SK-N-SH (cell line): ENCODE results near the gene KCNQ4. TPM values are rescaled to one million over a fixed set of nuclear protein-coding genes. Genes with fewer than 3 reads are reported as not detected.

Experiments used
- CTCF ChIA-PET: fragments of 300-600, 350-600 bp; formaldehyde crosslinking; extraction: SDS; loops from one replicate; lab custom pipeline; 2021; lab: Yijun Ruan, JAX
- POLR2A ChIA-PET: fragments of 350-600 bp; sonication (Branson Sonifier 250); formaldehyde crosslinking; extraction: SDS; loops from one replicate; lab custom pipeline; 2020; ENCODE audit warnings: antibody characterized with exemption, inconsistent platforms; lab: Yijun Ruan, JAX
- DNase-seq: peaks from one replicate; pipeline ENCODE4 v3.0.0; 2012
- H2AFZ ChIP-seq: fragments of 200-600 bp; sonication (generic); 2 replicates; pipeline ENCODE4 v1.8.1; 2016; ENCODE audit warnings: antibody characterized with exemption, mild to moderate bottlenecking, low read depth
- H3F3A ChIP-seq: fragments of 200-600 bp; sonication (generic); replicated peaks from 2 replicates; pipeline ENCODE3; 2016; ENCODE audit warnings: antibody characterized with exemption, mild to moderate bottlenecking; ENCODE audit not compliant: insufficient read depth
- H3K27ac ChIP-seq, 2 experiments: fragments of 200-500 bp in 1 of 2; fragments of 200-600 bp in 1 of 2; sonication (Bioruptor generic) in 1 of 2; sonication (generic), shearing (Covaris generic) in 1 of 2; 2 replicates each; pipeline versions ENCODE4 v1.5.1 to v1.6.1; 2014 to 2016; ENCODE audit warnings: low read depth in 2 of 2, inconsistent platforms in 1 of 2, low read length in 1 of 2, mild to moderate bottlenecking in 1 of 2, mixed read lengths in 1 of 2
- H3K27me3 ChIP-seq: fragments of 200-600 bp; sonication (generic), shearing (Covaris generic); 2 replicates; pipeline ENCODE4 v1.6.1; 2016; ENCODE audit warnings: mixed run types; ENCODE audit not compliant: insufficient read depth
- H3K36me3 ChIP-seq, 2 experiments: fragments of 200-500 bp in 1 of 2; fragments of 200-600 bp in 1 of 2; sonication (Bioruptor generic) in 1 of 2; sonication (generic) in 1 of 2; replicated peaks in 1 of 2; 2 replicates each; pipeline versions ENCODE3 to v1.5.1; 2014 to 2016; ENCODE audit warnings: low read length in 1 of 2, mild to moderate bottlenecking in 1 of 2; ENCODE audit not compliant: insufficient read depth in 2 of 2, control insufficient read depth in 1 of 2
- H3K4me1 ChIP-seq, 2 experiments: fragments of 200-500 bp in 1 of 2; fragments of 200-600 bp in 1 of 2; sonication (Bioruptor generic) in 1 of 2; sonication (generic), shearing (Covaris generic) in 1 of 2; 2 replicates each; pipeline versions ENCODE4 v1.5.1 to v1.6.1; 2014 to 2016; ENCODE audit warnings: low read depth in 1 of 2, low read length in 1 of 2, mixed run types in 1 of 2; ENCODE audit not compliant: insufficient read depth in 2 of 2, control insufficient read depth in 1 of 2
- H3K4me2 ChIP-seq: fragments of 200-600 bp; sonication (generic), shearing (Covaris generic); 2 replicates; pipeline ENCODE4 v1.6.1; 2017; ENCODE audit warnings: mixed run types
- H3K4me3 ChIP-seq, 2 experiments: fragments of 200-500 bp in 1 of 2; fragments of 200-600 bp in 1 of 2; sonication (Bioruptor generic) in 1 of 2; sonication (generic), shearing (Covaris generic) in 1 of 2; 2 replicates each; pipeline versions ENCODE4 v1.5.1 to v1.8.1; 2014 to 2016; ENCODE audit warnings: low read depth in 2 of 2, inconsistent platforms in 1 of 2, low read length in 1 of 2, mild to moderate bottlenecking in 1 of 2, mixed read lengths in 1 of 2, moderate library complexity in 1 of 2
- H3K79me2 ChIP-seq: fragments of 200-600 bp; sonication (generic); 2 replicates; pipeline ENCODE4 v1.8.1; 2017; ENCODE audit warnings: mild to moderate bottlenecking; ENCODE audit not compliant: insufficient read depth
- H3K9ac ChIP-seq: fragments of 200-600 bp; sonication (generic); 2 replicates; pipeline ENCODE4 v1.6.1; 2017; ENCODE audit warnings: mixed run types
- H3K9me2 ChIP-seq: fragments of 200-600 bp; sonication (generic); 2 replicates; pipeline ENCODE4 v1.6.1; 2017; ENCODE audit warnings: mixed run types
- H3K9me3 ChIP-seq: fragments of 200-600 bp; sonication (generic); 2 replicates; pipeline ENCODE4 v1.6.1; 2017; ENCODE audit warnings: mixed run types, mild to moderate bottlenecking, moderate library complexity
- H4K20me1 ChIP-seq: fragments of 200-600 bp; sonication (generic); 2 replicates; pipeline ENCODE4 v1.6.1; 2017; ENCODE audit warnings: mild to moderate bottlenecking, mixed run types; ENCODE audit not compliant: insufficient read depth
- CHD2 ChIP-seq: fragments of 150-350 bp; IDR thresholded peaks from 2 replicates; pipeline ENCODE4 v1.6.1; 2018; ENCODE audit warnings: low read length; ENCODE audit not compliant: partially characterized antibody
- ELF1 ChIP-seq: IDR thresholded peaks from 2 replicates; pipeline ENCODE4 v1.4.0; 2012
- EP300 ChIP-seq, 2 experiments: IDR thresholded peaks; 2 replicates each; pipeline versions ENCODE4 v1.4.0 to v1.6.1; 2012; ENCODE audit warnings: borderline replicate concordance in 1 of 2, low read depth in 1 of 2, low read length in 1 of 2
- FOSL2 ChIP-seq: IDR thresholded peaks from 2 replicates; pipeline ENCODE4 v1.4.0; 2012; ENCODE audit warnings: low read depth, mild to moderate bottlenecking, moderate library complexity, borderline replicate concordance
- FOXJ3 ChIP-seq: sonication (generic); formaldehyde crosslinking; IDR thresholded peaks from 2 replicates; pipeline ENCODE4 v1.5.1; 2020; ENCODE audit warnings: mild to moderate bottlenecking, missing genetic modification reagents
- FOXM1 ChIP-seq: IDR thresholded peaks from 2 replicates; pipeline ENCODE4 v1.4.0; 2012; ENCODE audit warnings: low read depth, mild to moderate bottlenecking
- JUND ChIP-seq: IDR thresholded peaks from 2 replicates; pipeline ENCODE4 v1.4.0; 2012
- MXI1 ChIP-seq: IDR thresholded peaks from 2 replicates; pipeline ENCODE4 v1.6.1; 2012; ENCODE audit warnings: mild to moderate bottlenecking, low read depth, low read length, improper control_type of control experiment
- RAD21 ChIP-seq: IDR thresholded peaks from 2 replicates; pipeline ENCODE4 v1.6.1; 2012; ENCODE audit warnings: mild to moderate bottlenecking, low read length
- RCOR1 ChIP-seq: fragments of 150-350 bp; IDR thresholded peaks from 2 replicates; pipeline ENCODE4 v1.6.1; 2017; ENCODE audit warnings: antibody characterized with exemption, low read length
- REST ChIP-seq: IDR thresholded peaks from 2 replicates; pipeline ENCODE4 v1.6.1; 2012; ENCODE audit warnings: mild to moderate bottlenecking, low read depth, low read length, moderate library complexity
- SIN3A ChIP-seq: IDR thresholded peaks from 2 replicates; pipeline ENCODE4 v1.6.1; 2012; ENCODE audit warnings: low read depth, mild to moderate bottlenecking, low read length, moderate library complexity, borderline replicate concordance
- SMC3 ChIP-seq: IDR thresholded peaks from 2 replicates; pipeline ENCODE4 v1.6.1; 2012; ENCODE audit warnings: low read depth, low read length, improper control_type of control experiment
- TAF1 ChIP-seq: IDR thresholded peaks from 2 replicates; pipeline ENCODE4 v1.6.1; 2012; ENCODE audit warnings: low read depth, mild to moderate bottlenecking, low read length, moderate library complexity, borderline replicate concordance
- USF2 ChIP-seq: fragments of 150-350 bp; IDR thresholded peaks from 2 replicates; pipeline ENCODE4 v1.6.1; 2017; ENCODE audit warnings: antibody characterized with exemption, low read length, low read depth, borderline replicate concordance
- WGBS: methylation state at CpG from one replicate; pipeline ENCODE4 v1.1.6; 2017; ENCODE audit warnings: low lambda C conversion rate; 5-methylcytosine and 5-hydroxymethylcytosine counted together
- polyA plus RNA-seq, 3 experiments: library from polyadenylated mRNA; depleted of rRNA; stranded (reverse); fragments of >200 nt; gene quantifications; 2 replicates each; pipeline ENCODE4 v1.2.3, GENCODE V29; 2012
- TF ChIP-seq, protein P1 (sequence below): IDR thresholded peaks from 2 replicates; pipeline ENCODE4 v1.4.0; 2012; ENCODE audit warnings: low read depth
- TF ChIP-seq, protein P2 (sequence below): fragments of 150-350 bp; IDR thresholded peaks from 2 replicates; pipeline ENCODE4 v1.6.1; 2016; ENCODE audit warnings: mild to moderate bottlenecking, low read depth, low read length
- TF ChIP-seq, protein P3 (sequence below): IDR thresholded peaks from 2 replicates; pipeline ENCODE4 v1.4.0; 2012; ENCODE audit warnings: low read depth, borderline replicate concordance

KCNQ4 gene
- polyA plus RNA-seq, 1 of the 3 experiments (the other 2 are of a cell fraction), result 0.15 TPM

DNA sequence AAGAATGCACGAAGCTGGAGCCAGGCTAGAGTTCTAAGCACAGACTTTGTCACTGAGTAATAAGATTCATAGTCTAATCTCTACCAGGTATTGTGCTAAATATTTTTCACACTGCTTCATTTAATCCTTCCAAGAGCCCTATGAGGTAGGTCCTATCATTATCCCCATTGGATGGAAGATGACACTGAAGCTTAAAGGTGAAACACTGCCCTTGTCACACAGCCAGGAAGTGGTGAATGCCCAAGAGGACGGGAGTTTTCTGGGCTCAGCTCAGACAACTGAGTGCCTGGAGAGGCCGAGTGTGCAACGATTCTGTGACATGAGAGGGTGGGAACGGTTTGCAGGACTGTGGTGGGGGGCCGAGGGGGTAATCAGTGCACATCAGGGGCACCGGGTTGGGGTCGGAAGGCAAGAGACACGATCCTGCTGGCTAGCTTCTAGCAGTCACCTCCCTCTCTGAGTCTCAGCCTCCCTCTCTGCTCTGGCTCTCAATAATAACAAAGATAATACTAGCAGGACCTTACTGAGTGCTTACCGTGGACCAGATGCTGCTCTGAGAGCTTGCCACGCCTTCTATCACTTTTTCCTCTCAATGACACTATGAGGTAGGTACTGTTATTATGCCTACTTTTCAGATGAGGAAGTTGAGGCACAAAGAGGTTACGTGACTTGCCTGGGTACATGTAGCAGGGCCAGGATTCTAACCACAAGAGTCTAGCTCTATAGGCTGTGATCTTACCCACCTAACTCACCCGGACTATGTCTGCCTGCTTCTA is 12.4 kb downstream of the KCNQ4 start:
- H3K9me3 ChIP-seq, result no peaks in the 10 kb centered on the region
- H3K27ac ChIP-seq, result no peak overlapping the region
- H3K9me2 ChIP-seq, result no peaks in the 10 kb centered on the region
- H3K4me3 ChIP-seq, result no peak overlapping the region
- H3K4me2 ChIP-seq, result no peak overlapping the region
- H3K4me1 ChIP-seq, result peaks cover 0 to 19% of the 10 kb centered on the region in 2 experiments; a peak in 1 of 4 replicates
- H3K9ac ChIP-seq, result no peak overlapping the region
- no peaks in the 10 kb centered on the region for H3K27me3 ChIP-seq
- H2AFZ ChIP-seq, result no peak overlapping the region
- no peaks in the 10 kb centered on the region for H3K79me2 ChIP-seq
- TF ChIP-seq MXI1 (no peak), SMC3 (no peak), RCOR1 (no peak), REST (no peak), JUND (no peak), FOSL2 (no peak), TAF1 (no peak), SIN3A (no peak), EP300 (IDR thresholded peaks at IDR 0.05; ENCODE audit: borderline replicate concordance in 1 of 2, low read depth in 1 of 2, low read length in 1 of 2) (no peak), ELF1 (no peak), FOXJ3 (CRISPR knock-in tag) (no peak), RAD21 (no peak), USF2 (no peak), CHD2 (no peak), FOXM1 (no peak)
- TF ChIP-seq, protein P1, sequence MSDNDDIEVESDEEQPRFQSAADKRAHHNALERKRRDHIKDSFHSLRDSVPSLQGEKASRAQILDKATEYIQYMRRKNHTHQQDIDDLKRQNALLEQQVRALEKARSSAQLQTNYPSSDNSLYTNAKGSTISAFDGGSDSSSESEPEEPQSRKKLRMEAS, result no peak
- TF ChIP-seq, protein P2, sequence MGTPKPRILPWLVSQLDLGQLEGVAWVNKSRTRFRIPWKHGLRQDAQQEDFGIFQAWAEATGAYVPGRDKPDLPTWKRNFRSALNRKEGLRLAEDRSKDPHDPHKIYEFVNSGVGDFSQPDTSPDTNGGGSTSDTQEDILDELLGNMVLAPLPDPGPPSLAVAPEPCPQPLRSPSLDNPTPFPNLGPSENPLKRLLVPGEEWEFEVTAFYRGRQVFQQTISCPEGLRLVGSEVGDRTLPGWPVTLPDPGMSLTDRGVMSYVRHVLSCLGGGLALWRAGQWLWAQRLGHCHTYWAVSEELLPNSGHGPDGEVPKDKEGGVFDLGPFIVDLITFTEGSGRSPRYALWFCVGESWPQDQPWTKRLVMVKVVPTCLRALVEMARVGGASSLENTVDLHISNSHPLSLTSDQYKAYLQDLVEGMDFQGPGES, result no peak
- TF ChIP-seq, protein P3, sequence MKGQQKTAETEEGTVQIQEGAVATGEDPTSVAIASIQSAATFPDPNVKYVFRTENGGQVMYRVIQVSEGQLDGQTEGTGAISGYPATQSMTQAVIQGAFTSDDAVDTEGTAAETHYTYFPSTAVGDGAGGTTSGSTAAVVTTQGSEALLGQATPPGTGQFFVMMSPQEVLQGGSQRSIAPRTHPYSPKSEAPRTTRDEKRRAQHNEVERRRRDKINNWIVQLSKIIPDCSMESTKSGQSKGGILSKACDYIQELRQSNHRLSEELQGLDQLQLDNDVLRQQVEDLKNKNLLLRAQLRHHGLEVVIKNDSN, result no peak
- H3F3A ChIP-seq, result no peaks in the 10 kb centered on the region
- H3K36me3 ChIP-seq, result no peaks in the 10 kb centered on the region
- H4K20me1 ChIP-seq, result no peaks in the 10 kb centered on the region
- DNase-seq, result no peak
- ChIA-PET CTCF (interaction anchor here (0.9 to 2.8 kb wide), 3 partner anchors 22 to 153 kb away, joined by 3 to 10 read pairs (median 4); no protein-coding TSS in a partner anchor), POLR2A (interaction anchor here (0.7 kb wide), 1 partner anchor 158 kb away, joined by 5 read pairs; no protein-coding TSS in a partner anchor)
- WGBS, result 76% methylated on average over 13 of the region's 13 CpGs
